IPS DF 19.7 (cell line): ENCODE measurements around the gene IGFBP5.

Experiments
- DNase-seq: peaks from one replicate; pipeline ENCODE4 v3.0.0-alpha.2; 2013; ENCODE audit warnings: low read depth, low spot score

Gene IGFBP5

DNA sequence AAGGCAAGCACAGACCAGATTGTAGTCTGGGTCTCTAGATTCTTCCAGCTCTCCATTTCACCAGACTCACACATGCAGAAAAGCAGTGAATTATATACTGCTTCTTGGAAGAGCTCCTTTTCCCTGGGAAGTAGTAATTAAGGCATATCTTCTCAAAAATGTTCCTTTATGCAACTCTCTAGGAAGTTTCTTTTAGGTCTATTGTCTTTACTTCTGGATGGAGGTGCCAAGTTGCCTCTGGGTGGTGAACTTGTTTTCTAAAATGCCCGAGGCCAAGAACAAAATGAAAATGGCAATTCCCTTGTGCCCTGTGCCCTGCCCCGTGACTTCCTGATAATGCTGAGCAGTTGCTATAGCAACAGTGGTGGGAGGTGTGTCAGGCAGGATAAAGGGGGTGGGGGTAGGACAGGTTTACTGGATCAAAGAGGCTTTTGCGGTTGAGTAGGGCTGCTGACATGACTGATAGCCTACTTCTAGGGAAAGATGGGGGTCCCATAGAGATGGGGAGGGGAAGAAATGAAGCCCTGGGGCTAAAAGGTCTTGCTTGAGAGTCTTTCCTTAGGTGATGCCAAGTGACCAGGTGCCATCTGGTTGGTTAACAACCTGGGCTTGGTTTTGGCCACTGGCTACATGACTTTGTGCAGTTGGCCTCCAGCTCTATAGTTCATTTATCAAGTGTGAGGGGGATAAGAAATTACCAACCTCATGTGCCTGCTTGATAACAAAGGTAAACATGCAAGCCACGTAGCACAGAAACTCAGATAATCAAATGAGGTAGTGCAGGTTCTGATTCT lies 50.3 kb downstream of the IGFBP5 start:
- no peak for DNase-seq

DNA sequence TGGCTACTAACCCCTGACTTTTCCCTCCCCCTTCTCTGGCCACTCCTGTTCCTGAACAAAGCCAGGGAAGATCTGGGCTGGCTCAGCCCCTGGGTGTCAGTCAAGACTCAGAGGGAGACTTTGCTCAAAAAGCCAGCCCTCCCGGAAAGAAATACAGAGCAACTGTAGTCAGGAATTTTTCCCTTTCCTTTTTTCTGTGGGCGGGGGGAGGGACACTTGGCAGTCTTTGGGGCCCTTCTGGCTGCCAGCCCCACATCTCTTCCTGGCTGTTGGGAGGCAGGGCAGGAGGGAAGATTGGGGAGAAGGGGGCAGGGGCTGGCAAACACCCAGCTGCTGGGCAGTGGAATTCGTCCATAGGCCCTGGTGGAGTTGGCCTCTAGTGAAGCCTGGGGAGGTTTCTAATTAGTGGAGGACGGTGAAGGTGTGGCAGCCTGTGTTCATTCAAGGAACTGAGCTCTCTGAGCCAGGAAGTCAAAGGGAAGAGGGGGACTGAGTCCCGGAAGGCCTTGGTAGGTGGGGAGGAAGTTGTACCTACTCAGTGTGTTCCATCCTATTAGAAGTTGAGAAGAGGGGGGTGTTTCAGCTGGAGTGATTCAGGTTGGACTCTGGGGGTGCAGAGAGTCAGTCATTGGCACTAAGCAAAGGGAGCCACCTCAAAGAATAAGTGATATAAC lies 51.2 kb downstream of the IGFBP5 start:
- DNase-seq, result no peak

DNA sequence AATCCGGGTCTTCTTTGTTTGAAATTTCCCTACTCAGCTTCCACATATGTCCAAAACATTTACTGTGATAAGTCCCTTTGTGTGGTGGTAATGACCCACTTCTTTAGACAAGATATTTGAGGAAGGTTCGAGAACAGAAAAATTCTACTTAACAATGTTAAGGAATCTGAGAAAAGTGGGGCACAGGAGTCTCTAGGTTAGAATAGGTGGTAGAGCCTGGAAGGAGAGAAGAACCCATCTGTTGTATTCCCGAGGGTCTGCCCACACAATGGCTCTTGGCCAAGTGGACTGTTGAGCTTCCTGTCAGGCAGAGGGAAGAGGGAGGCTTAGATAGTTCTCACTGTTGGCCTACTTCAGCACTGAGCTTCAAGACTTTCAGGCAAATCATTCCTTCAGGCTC lies 57.9 kb downstream of the IGFBP5 start:
- DNase-seq, result no peak

DNA sequence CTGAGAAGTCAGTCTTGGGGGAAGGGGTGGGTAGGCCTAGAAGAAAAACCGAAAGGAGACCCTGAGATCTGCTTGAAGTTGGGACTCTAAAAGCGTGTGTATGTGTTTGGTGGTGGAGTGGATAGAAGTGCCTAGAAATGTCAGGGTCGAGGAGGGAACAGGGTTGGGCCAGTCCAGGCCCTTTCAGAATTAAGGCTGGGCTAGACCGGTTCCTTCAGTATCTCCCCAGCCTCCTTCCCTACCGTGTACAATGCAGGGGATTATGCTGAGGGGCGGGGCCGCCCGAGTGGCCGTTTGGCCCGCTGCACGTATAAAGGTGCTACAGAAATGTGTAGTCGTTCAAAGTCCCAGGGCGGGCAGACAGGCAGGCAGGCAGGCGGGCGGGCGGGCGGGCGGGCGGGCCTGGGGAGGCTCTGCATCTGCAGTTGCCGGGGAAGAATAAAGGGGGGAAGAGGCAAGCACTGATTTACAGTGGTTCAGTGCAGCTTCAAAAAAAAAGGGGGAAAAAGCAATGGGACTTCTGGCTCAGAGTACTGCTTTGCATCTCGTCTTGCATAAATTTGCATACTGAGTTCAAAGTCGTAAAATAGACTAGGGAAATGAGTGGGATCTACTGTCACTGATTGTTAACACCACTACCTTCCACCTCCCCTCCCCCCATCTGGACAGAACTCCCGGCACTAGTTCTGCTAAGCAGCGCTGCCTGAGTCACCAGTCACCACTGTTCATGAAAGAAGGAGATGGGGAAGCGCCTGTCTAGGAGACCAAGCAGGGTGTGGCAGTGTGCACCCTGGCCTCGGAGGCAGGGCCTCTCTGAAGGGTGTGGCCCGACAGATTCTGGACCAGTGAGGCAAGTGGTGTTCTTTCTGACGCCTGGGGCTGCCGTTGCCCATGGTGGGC lies 58.5 kb downstream of the IGFBP5 start:
- DNase-seq, result no peak

DNA sequence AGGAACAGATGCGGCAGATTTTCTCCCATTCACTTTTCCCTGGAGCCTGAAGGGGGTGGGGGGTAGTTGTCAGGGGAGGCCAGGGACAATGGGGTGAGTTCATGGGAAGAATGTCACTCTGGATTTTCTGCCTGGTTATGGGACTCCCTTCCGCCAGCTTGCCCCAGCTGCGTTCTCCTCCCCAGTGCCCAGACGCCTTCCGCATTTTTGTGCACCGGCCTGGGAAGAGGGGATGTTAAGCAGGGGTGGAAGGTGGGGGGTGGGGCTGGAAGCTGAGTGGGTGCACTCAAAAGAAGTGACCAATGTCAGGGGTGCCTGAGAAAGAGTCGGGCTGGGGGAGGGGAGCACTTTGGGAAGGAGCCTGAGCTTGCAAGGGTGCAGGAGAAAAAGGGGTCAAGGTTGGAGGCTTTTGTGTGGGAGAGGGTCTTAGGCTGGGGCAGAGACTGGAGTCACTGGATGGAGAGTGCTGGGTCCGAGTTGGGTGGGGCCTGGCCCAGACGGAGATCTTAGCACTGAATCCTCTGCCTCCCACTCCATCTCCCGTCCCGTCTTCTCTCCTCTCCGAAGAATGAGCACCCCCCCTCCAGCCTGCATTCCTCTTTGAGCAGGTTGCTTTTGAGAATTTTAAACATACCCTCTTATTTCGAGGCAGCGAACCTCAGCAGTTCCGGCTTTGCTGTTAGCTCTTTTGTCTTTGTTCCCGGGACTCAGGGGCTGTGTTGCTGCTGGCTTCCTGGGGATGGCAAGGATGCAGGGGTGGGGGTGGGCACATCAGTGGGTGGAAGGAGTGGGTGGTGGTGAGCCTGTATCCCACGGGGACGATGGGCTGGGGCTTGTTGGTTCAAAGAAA lies 59.4 kb downstream of the IGFBP5 start:
- DNase-seq, result no peak

DNA sequence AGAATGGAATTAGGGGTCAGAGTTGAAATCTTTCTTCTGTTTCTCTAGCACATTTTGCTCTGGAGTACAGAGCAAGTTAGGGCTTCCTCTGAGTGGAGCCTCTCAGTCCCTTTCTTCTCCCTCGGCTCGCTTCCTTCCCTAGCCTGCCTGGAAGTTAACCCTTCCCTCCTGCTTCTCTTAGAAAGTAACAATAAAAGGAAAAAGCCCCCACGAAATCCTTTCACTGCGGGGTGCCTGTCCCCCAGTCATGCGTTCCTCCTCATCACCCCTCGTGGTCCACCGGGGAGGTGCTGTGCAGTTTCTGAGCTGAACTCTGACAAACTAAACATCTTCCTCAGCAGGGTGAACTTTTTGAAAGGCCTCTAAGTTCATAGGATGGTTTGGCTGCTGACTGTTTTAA lies 60.2 kb downstream of the IGFBP5 start:
- DNase-seq, result no peak

DNA sequence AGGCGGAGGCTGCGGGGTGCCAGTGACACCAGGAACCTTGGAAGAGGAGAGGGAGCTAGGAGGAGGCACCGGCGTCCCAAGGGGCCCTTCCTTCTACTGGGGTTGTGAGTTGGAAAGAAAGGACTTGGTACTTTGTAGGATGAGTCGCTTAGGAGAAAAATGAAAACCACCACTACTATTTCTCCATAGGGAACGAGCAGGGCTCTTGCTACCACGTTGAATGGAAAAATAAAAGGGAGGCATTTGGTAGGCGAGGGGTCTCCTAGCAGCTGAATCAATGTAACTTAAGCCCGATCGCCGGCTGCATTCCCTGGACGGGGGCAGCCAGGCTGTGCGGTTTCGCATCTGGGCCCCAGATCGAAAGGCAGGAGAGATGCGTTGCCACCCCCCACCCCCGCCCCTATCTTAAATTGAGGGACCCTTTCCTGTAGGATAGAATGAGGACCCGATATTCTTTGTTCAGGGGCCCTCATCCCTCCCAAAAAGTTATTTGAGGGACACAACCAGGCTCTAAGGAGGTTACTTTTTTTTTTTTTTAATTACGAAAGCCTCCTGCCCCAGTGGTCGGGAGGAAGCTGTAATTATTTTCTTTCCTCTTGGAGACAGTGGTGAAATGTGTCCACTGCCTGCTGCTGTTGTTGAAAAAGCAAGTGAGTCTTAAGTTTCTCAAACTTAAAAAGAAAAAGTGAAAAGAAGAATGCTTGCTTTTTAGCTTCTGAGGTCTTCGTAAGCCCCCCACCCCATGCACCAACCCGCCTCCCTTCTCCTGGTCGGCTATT lies 60.8 kb downstream of the IGFBP5 start:
- no peak for DNase-seq

- DNase-seq, result no peak
Measured at GRCh38 chr2:216633616-216634369, 61.6 kb downstream of the IGFBP5 start.

GRCh38 chr2:216632952-216633615 lies 62.3 kb downstream of the IGFBP5 start, which contains the start of gene IGFBP2:
IGFBP2 (plus strand) TSS chr2:216633420; CDS start chr2:216633524, 104 bp downstream.
- no peak for DNase-seq

DNA sequence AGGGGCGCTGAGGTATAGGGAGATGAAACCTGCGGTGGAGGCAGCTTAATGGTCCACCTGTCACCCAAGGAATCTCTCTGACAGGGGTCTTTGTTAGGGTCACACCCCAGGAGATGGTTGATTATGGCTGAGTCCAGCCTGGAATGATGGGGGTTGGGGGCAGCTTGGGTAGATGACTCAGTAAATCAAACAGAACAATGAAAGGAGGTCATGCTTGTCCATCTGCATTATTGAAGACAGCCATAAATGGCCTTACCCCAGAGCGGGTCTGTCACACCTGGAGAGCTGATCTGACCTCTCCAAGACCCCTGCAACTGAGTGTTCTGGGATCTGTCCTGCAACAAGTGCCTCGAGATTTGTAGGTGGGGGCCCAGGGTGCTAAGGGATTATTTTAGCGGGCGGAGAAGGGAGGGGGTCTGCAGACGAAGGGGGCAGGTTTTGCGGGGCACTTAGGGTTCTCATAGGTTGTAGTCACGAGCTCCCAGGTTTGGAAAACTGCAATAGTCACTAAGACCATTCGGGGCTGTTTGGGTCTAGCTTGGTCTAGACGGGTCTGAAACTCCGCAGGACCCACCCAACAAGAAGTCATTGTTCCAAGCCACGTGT lies 62.9 kb downstream of the IGFBP5 start:
- no peak for DNase-seq

GRCh38 chr2:216629784-216630183 lies 65.6 kb downstream of the IGFBP5 start:
- DNase-seq, result no peak

GRCh38 chr2:216626875-216627245 lies 68.5 kb downstream of the IGFBP5 start:
- DNase-seq, result no peak

- DNase-seq, result no peak
Measured at GRCh38 chr2:216626168-216626874, 69.0 kb downstream of the IGFBP5 start.

DNA sequence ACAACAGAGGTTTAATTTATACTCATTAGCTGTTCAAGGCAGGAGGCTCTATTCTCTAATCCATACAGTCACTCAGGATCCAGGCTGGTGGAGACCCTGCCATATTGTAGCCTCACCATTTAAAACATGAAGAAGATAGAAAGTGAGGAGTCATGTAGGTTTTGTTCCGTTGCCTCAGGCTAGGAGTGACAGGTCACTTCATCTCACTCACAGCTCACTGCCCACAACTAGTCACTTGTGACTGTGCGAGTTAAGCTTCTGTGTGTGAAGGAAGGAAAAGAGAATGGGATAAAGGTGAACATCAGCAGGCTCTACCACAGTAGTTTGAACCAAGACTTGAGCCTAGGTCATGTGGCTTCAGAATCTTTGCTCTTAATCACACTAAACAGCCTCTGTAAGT lies 71.1 kb downstream of the IGFBP5 start:
- DNase-seq, result no peak

- DNase-seq, result no peak
Measured at GRCh38 chr2:216622526-216622925, 72.8 kb downstream of the IGFBP5 start.
